HG02678 (cell line): ENCODE results near the gene ATP2B1.

ENCODE experiments used
- ATAC-seq: cut with Tn5 transposase; IDR thresholded peaks from one replicate; pipeline ENCODE4 v1.9.1; 2021; ENCODE audit warnings: mild to moderate bottlenecking, moderate library complexity; ENCODE audit not compliant: unreplicated experiment

ATP2B1 gene

GRCh38 chr12:89662623-89663022 lies 46.0 kb downstream of the ATP2B1 start:
- no peak for ATAC-seq

DNA sequence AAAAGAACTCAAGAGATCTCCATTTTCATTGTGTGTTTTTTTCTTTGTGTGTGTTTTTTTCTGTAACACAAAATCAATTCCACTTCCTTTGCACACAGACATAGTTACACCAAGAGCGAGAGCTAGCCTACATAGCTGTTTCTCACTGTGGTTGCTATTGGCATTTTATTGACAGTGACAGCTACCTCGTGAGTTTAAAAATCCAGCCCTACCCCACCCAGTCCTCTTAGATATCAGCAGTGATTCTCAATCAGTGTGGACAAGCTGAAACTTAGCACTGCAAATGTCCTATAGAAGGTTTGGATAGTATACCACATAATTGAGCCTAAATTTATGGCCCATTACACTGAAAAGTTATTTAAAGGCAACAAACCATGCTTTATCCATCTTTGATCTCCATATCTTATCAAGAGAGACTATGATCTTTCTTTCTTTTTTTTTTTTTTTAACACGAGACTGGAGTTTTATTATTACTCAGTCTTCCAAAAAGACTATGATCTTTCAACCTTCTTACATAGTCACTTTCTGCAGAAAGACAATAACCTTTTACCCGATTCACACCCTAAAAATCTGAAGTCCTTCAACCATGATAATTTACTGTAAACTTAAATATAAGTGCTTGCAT lies 46.8 kb downstream of the ATP2B1 start:
- no peak for ATAC-seq

DNA sequence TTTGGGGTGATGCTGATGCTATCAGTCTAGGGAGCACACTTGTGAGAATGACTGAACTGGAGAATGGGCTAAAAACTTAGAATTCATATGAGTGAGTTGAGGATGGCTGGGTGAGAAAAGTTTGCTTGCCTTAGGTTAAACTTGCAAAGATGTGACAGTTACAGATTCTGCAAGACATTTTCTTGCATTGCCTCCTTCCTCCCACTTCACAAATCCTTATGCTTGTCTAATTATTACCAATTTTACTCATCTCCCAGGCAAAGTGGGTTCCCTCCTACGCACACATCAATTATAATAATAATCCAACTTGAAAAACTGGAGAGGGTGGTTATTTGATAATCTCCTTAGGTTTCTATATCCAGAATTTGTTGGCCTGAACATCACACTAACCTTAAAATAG lies 50.9 kb downstream of the ATP2B1 start:
- ATAC-seq = no peak

- no peak for ATAC-seq
Measured at GRCh38 chr12:89657066-89657465, 51.6 kb downstream of the ATP2B1 start.

DNA sequence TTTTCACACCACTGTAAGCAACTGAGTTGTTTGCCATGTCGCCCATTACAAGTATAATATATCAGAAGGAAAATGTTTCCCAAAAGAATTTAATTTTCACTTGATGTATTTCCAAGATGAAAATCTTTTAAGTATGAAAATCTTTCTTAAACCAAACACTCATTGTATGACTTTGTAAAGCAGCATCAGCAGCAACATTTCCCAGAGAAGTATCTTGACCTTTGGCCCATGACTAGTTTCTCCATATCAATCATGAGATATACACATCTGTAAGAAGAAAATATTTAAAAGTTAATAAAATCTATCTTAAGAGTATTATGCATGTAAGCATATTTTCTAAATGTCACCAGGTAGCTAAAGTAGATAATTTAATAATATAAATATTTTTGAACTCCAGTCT lies 52.8 kb downstream of the ATP2B1 start:
- no peak for ATAC-seq

GRCh38 chr12:89651192-89651591 lies 57.4 kb downstream of the ATP2B1 start:
- ATAC-seq = no peak

- ATAC-seq = no peak
Measured at GRCh38 chr12:89650239-89650638, 58.4 kb downstream of the ATP2B1 start.

- no peak for ATAC-seq
Measured at GRCh38 chr12:89649820-89650219, 58.8 kb downstream of the ATP2B1 start.

GRCh38 chr12:89649139-89649538 lies 59.5 kb downstream of the ATP2B1 start:
- ATAC-seq = no peak

GRCh38 chr12:89648211-89648930 lies 60.3 kb downstream of the ATP2B1 start:
- ATAC-seq = no peak

DNA sequence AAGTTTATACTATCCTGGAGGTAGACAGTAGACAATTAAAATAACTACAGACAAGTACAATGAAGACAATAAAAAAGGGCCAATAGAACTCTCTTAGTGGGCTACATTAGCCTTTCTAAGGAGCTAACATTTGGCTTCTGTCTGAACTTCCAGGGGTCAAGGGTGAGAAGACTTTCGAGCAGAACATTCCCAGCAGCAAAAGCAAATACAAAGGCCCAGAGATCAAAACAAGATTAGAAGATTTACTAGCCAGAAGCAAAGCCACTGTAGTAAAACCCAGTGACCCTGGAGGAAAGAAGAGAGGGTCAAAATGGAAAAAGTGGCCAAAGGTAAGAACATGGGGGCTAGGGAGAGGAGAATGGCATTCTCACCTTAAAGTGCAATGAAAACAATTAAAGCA lies 63.2 kb downstream of the ATP2B1 start:
- no peak for ATAC-seq

- no peak for ATAC-seq
Measured at GRCh38 chr12:89642959-89643358, 65.7 kb downstream of the ATP2B1 start.

- ATAC-seq = no peak
Measured at GRCh38 chr12:89636776-89637160, 71.9 kb downstream of the ATP2B1 start.

DNA sequence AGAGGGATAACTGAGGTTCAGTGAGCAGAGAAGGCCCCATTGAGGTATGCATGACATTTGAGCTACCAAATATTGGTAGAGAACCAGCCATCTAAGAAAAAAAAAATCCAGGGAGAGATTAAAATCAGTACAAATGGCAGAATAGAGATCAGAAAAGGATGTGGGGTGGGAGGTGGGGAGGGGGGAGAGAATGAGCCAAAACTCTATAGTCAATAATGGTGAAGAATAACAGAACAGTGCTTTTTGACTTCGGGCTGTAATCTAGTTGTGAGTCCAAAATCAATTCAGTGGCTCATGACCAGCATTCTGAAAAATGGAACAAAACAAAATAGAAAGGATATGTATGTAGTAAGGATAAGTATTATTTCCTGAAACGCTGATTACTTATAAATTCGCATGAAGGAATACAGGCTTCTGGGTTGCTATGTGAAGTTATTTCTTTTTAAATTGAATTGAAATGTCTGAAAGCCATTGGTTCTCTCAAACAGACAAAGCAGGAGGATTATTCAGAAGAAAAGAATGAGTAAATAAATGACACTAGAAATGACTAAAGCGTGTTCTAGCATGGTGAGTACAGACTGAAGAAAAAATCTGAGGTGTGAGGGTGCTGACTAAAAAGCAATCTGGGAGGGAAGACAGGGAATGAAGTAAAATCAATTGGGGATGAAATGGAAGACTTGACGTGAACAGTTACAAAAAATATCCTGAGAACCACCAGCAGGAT lies 72.4 kb downstream of the ATP2B1 start:
- no peak for ATAC-seq

DNA sequence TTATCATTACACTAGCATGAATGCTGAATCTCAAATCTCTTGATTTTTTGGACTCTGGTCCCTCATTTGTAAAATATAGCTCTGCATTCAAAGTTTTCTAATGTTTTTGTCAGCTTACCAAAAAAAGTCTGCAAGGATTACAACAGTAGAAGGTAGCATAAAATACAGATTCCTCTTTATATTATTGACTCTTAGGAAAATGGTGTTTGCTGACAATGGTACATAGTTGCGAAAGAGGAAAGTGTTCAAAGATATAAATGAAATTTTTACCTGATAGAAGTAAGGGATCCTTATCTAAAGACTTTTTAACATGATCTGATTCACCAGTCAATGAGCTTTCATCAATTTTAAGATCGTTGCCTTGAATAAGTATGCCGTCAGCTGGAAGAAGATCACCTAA lies 74.1 kb downstream of the ATP2B1 start:
- ATAC-seq = no peak

DNA sequence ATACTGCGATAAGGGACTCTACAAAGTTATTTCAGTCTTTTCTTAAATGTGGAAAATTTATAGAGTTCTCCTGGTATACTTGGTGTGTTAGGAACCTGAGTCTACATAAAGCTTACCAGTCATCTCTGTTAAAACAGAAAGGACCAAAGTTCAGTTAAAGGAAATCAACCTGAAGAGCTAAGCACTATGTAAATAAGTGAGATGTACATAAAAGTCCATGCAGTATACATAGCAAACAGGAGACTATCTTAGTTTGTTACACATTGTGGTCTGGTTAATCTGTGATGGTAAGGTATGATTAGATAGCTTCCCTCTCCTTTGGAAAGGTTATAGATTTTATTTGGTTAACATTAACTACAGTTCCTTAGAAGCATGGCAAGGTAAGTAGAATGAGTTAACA lies 75.9 kb downstream of the ATP2B1 start:
- ATAC-seq = no peak

GRCh38 chr12:89622115-89622514 lies 86.5 kb downstream of the ATP2B1 start:
- ATAC-seq = no peak

GRCh38 chr12:89621521-89621920 lies 87.1 kb downstream of the ATP2B1 start:
- no peak for ATAC-seq

DNA sequence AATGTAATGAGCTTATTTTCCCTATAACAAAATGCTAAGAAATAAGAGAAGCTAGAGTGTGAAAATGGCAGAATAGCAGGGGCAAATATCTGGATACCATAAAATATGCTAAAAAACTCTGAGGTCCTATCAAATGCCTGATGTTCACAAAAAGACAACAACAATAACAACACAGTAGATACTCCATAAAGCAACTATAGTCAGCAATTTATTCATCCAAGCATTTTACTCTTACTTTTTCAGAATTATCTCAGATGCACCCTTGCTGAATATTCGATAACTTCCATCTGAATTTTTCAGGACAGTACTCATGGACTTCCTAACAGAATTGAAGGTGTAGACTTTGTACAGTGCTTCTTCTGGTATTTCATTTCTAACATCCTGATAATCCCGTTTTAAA lies 88.9 kb downstream of the ATP2B1 start:
- ATAC-seq = no peak

- ATAC-seq = no peak
Measured at GRCh38 chr12:89618113-89618862, 90.3 kb downstream of the ATP2B1 start.

DNA sequence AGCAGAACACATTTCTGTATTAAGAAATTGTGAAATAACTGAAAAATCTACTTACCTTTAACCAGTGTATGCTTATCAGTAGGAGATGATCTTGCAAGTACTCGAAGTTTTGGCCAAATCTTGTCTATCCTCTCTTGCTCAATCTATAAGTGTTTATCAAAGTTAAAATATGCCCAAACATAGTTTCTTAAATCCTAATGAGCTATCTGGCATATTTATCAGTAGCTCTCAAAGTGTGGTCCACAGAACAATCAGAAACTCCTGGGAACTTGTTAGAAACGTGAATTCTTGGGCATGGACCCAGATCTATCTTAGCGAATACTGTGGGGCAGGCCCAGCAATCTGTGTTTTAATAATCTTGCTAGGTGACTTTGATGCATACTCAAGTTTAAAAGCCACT lies 98.3 kb downstream of the ATP2B1 start:
- ATAC-seq = no peak
